ENCODE data around the gene PLCB2. TPM values are rescaled to one million over a fixed set of nuclear protein-coding genes. Genes with fewer than 3 reads are reported as not detected.

The PLCB2 gene
- total RNA-seq, 3 donors from 2014 or later = 9.9 to 21.8 (median 17.4) TPM

DNA sequence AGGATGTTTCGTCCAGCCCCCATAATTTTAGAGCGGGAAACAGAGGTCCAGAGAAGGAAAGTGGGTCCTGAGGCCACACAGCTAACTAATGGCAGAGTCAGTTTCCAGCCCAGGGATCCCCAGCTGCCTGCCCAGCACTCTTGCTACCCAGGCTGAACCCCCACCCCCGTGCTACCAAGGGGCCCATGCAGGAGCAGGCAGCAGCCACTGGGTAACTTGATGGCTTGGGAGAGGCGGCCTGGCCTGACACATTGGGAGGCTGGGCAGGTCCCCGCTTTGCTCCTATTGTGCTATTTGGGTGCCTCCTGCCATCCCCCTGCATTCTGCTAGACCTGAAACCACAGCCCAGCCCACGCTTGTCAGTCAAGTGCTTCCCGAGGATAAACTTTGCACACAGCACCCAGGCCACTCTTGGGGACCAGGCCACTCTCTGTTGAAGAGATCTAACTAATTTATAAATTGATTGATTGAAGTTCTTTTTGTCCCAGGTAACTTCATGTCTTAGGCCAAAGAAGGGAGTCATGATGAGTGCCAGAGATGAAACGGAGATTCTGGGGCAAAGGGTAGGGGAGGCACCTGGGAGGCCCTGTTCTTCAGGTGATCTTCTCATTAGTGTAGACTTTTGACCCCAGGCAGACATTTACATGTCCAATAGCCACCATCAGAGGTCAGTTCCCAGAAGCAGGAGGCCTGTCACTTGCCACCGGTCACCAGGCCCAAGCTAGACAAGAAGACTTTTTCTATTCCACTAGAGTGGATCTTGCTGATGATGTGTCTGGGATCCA lies 61.9 kb downstream of the PLCB2 start:
- intact Hi-C loops (cut with DNase I, micrococcal nuclease) = no loop called here

DNA sequence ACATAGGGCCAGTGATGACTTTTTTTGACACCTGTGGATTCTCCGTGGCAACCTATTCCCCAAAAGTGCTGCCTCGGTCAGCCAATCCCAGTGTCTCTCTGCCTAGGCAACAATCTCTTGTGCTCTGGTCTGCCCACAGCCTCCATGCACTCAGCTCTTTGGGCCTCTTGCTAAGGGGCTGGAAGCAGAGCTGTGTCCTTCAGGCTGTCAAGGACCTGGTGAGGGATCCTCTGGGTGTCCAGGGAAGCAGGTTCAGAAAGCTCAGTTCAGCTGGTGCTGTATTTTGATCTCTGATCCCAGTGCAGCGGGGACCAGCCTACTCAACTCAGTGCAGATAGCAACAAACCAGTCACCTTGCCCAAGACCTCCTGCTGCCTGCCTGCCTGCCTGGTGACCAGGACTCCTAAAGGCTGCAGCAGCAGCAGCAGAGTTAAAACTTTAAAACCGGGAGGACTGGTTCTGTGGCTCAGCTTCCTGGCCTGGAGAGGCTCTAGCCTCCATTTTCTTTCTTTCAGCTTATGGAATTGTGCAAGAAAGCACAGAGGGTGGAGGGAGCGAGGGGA lies 62.7 kb downstream of the PLCB2 start:
- Histone ChIP-seq H3K36me3 (ENCODE audit: low read depth) (no peaks in the 10 kb centered on the region), H3K4me3 (no peak overlapping the region), H3K4me1 (ENCODE audit: low read depth) (no peaks in the 10 kb centered on the region), H3K9me3 (no peaks in the 10 kb centered on the region)
- DNase-seq (no peak), ATAC-seq (no peak)
- TF ChIP-seq, protein P1, sequence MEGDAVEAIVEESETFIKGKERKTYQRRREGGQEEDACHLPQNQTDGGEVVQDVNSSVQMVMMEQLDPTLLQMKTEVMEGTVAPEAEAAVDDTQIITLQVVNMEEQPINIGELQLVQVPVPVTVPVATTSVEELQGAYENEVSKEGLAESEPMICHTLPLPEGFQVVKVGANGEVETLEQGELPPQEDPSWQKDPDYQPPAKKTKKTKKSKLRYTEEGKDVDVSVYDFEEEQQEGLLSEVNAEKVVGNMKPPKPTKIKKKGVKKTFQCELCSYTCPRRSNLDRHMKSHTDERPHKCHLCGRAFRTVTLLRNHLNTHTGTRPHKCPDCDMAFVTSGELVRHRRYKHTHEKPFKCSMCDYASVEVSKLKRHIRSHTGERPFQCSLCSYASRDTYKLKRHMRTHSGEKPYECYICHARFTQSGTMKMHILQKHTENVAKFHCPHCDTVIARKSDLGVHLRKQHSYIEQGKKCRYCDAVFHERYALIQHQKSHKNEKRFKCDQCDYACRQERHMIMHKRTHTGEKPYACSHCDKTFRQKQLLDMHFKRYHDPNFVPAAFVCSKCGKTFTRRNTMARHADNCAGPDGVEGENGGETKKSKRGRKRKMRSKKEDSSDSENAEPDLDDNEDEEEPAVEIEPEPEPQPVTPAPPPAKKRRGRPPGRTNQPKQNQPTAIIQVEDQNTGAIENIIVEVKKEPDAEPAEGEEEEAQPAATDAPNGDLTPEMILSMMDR (IDR thresholded peaks at IDR 0.05) = no peak
- intact Hi-C loops (cut with DNase I, micrococcal nuclease) = no loop called here

More for the DNA sequence above, 61.9 kb downstream of the PLCB2 start:
- no peak overlapping the region for H3K4me3 ChIP-seq
- ATAC-seq = no peak
- TF ChIP-seq, protein P1 (IDR thresholded peaks at IDR 0.05) = no peak
- DNase-seq = no peak
- no peaks in the 10 kb centered on the region for H3K36me3 ChIP-seq (ENCODE audit: low read depth)
- no peaks in the 10 kb centered on the region for H3K9me3 ChIP-seq
- no peaks in the 10 kb centered on the region for H3K4me1 ChIP-seq (ENCODE audit: low read depth)

DNA sequence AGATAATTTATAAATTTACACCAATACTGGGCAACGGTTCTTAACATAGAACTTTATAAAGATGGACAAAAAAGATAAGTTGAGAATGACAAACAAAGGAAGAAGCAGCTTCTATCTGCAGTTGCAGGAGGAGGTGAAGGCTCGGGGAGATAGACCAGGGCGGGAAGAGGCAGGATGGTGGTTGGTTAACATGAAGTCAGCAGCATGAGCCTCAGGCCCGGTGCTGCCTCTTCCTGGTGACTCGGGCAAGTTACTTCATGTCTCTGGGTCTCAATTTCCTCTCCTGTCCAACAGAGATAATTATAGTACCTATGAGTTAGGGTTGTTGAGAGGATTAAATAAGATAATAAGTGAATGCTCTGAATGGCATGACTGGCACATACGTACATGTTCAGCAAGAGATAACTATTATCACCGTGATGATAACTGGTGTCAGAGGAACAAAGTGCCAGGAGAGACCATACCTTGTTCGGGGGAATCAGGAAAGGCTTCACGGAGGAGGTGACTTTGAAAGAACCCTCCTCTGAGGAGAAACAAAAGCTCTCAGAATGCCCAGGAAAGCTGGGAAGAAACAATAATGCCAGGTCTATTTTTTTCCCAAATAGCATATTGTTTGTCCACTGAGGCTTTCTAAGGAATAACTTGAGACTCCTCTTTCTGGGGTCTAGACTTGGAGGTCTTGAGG lies 64.5 kb downstream of the PLCB2 start:
- intact Hi-C loops (cut with DNase I, micrococcal nuclease) = no loop called here
- no peak for ATAC-seq

DNA sequence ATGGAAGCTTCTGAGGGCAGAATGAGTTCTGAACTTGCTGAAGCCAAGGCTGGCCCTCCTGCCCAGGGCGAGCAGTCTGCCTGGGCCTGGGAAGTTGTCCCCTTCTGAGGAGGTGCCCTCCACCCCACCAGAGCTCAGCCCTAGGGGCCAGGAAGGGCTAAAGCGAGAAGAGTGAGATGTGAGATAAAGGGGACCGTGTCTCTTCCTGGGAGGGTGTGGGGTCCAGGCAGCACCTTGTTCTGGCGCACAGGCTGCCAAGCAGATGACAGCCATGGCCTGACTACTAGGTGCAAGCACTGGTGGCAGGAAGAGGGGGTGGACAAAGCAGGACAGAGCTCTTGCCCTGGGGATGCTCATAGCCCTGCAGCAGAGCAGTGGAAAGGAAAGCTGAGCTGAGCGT lies 65.1 kb downstream of the PLCB2 start:
- intact Hi-C loops (cut with DNase I, micrococcal nuclease) = no loop called here
- Histone ChIP-seq H3K4me3 (no peak overlapping the region), H3K36me3 (ENCODE audit: low read depth) (no peaks in the 10 kb centered on the region), H3K9me3 (no peaks in the 10 kb centered on the region), H3K4me1 (ENCODE audit: low read depth) (peaks cover 7% of the 10 kb centered on the region)
- ATAC-seq (no peak), DNase-seq (no peak)
- TF ChIP-seq, protein P1 (IDR thresholded peaks at IDR 0.05) = no peak

More for the DNA sequence above, 64.5 kb downstream of the PLCB2 start:
- no peak for DNase-seq
- H3K4me3 ChIP-seq = no peak overlapping the region
- H3K9me3 ChIP-seq = no peaks in the 10 kb centered on the region
- peaks cover 7% of the 10 kb centered on the region for H3K4me1 ChIP-seq (ENCODE audit: low read depth)
- H3K36me3 ChIP-seq (ENCODE audit: low read depth) = no peaks in the 10 kb centered on the region
- TF ChIP-seq, protein P1 (IDR thresholded peaks at IDR 0.05) = no peak

DNA sequence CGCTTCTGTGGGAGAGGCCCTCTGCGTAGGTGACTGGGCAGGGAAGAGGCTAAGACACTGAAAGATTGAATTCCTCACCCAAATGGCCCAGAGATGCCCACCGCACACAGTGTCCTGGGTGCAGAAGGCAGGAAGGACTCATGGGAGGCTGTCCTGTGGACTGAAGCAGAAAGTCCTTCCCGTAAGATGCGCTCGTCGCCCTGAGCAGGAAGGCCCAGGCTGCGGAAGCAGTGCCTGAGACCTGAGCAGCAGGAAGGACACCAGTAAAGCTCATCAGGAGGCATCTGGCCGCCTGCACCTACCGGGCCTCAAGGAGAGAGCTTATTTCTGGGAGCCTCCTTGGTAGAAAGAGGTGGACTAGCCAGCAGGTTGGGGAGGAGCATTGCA lies 65.5 kb downstream of the PLCB2 start:
- intact Hi-C loops (cut with DNase I, micrococcal nuclease) = no loop called here
- peaks cover 7% of the 10 kb centered on the region for H3K4me1 ChIP-seq (ENCODE audit: low read depth)
- no peak for DNase-seq
- H3K36me3 ChIP-seq (ENCODE audit: low read depth) = no peaks in the 10 kb centered on the region
- H3K4me3 ChIP-seq = no peak overlapping the region
- no peaks in the 10 kb centered on the region for H3K9me3 ChIP-seq
- TF ChIP-seq, protein P1 (IDR thresholded peaks at IDR 0.05) = no peak
- ATAC-seq = no peak

Data from mucosa of descending colon (tissue), 3 donors.